Stimulated activated naive B cell treated with anti-CD40 and anti-IgM and Interleukin-4, amounts not matched to agents 10 μg/mL and 1 μg/mL and 100 μg/mL, for 72 hours (primary cell): ENCODE results near the gene FSD2.

Source experiments
- ATAC-seq, 2 donors: fragments of 150-1000 bp; cut with Tn5 transposase; replicated peaks; 2 replicates each; pipeline ENCODE4 v1.10.0; 2021; ENCODE audit warnings: moderate library complexity in 1 of 2
- DNase-seq: peaks from one replicate; pipeline ENCODE4 v3.0.0; 2021
- H3K27ac Mint-ChIP-seq: one replicate; pipeline ENCODE4 v1.8.0; 2022; ENCODE audit warnings: mild to moderate bottlenecking, mixed read lengths
- H3K27me3 Mint-ChIP-seq, 2 donors: one replicate each; pipeline ENCODE4 v1.8.0; 2022; ENCODE audit warnings: mixed read lengths in 2 of 2
- H3K36me3 Mint-ChIP-seq, 2 donors: one replicate each; pipeline ENCODE4 v1.8.0; 2022; ENCODE audit warnings: mixed read lengths in 2 of 2, mild to moderate bottlenecking in 1 of 2
- H3K4me1 Mint-ChIP-seq, 2 donors: one replicate each; pipeline ENCODE4 v1.8.0; 2022; ENCODE audit warnings: mixed read lengths in 2 of 2, mild to moderate bottlenecking in 1 of 2
- H3K4me3 Mint-ChIP-seq, 2 donors: one replicate each; pipeline ENCODE4 v1.8.0; 2022; ENCODE audit warnings: mild to moderate bottlenecking in 2 of 2, mixed read lengths in 2 of 2, moderate library complexity in 1 of 2
- H3K9me3 Mint-ChIP-seq, 2 donors: one replicate each; pipeline ENCODE4 v1.8.0; 2022; ENCODE audit warnings: mixed read lengths in 2 of 2, mild to moderate bottlenecking in 1 of 2

The FSD2 gene, protein sequence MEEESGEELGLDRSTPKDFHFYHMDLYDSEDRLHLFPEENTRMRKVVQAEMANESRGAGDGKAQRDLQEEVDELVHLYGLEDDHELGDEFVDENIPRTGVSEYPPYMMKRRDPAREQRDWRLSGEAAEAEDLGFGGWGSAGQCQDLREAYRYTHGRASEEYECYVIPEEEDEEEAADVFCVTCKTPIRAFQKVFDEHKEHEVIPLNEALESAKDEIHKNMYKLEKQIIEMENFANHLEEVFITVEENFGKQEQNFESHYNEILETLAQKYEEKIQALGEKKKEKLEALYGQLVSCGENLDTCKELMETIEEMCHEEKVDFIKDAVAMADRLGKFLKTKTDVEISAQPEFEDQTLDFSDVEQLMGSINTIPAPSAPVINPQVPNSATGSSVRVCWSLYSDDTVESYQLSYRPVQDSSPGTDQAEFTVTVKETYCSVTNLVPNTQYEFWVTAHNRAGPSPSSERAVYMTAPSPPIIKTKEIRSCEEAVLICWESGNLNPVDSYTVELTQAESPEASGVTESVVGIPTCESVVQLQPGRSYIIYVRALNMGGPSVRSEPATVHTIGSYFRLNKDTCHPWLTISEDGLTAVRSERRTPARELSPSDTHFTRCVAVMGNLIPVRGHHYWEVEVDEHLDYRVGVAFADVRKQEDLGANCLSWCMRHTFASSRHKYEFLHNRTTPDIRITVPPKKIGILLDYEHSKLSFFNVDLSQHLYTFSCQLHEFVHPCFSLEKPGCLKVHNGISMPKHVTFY

DNA sequence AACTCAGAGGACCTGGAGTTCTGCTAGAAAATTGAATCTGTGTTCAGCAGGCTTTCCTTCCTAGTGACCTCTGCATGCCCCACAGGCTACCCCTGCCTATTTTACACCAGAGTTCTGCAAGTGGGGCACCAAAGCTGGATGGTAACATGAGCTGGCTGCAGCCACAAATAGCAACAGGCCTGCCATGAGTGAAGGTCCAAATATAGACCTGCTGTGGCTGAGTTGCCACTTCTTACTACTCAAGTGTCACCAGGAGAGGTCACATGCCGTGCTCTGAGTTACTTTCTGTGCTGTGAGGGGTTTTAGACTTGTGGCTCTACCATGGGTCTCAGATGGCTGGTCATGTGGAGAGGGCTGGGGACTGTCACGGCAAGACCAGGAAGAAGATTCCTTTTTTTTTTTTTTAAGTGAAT, at the start of gene FSD2:
TSS of gene FSD2 (minus strand) at position 76 of the 413 bp plus-strand sequence. CDS start 18,679 bp downstream, outside the sequence.
- peaks cover 50 to 67% of the 10 kb centered on the region in 2 donors for H3K4me1 Mint-ChIP-seq
- no peaks in the 10 kb centered on the region for H3K27me3 Mint-ChIP-seq
- DNase-seq, result peak; percentile 82
- peak within 1 kb of the TSS; percentile 71 to 73 for H3K4me3 Mint-ChIP-seq
- H3K27ac Mint-ChIP-seq, result peak within 1 kb of the TSS; percentile 95
- peaks cover 0 to 4% of the 10 kb centered on the region in 2 donors for H3K9me3 Mint-ChIP-seq
- peaks cover 6 to 7% of the 10 kb centered on the region in 2 donors for H3K36me3 Mint-ChIP-seq
- peak; percentile 75 for ATAC-seq

DNA sequence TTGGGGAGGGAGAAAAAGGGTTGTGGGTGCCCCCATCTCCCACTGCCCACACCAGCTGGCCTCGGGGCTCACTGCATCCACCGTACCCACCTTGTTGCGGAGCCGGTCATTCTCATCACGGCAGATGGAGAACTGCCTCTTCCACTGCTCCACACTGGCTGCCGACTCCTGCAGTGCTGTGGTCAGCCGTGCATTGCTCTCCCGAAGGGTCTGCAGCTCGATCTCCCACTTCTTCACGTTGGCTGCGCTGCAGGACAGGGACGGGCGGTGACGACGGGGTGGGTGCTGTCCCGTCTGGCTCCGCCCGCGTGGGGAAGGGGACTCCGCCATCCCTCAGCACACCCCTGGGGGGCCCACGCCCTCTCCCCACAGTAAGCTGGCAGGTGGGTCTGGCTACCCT, 48.7 kb upstream of the FSD2 start:
- Mint-ChIP-seq H3K4me3 (no peak overlapping the region), H3K4me1 (peaks cover 20 to 54% of the 10 kb centered on the region in 2 donors), H3K9me3 (no peaks in the 10 kb centered on the region), H3K36me3 (peaks cover 66% of the 10 kb centered on the region in 2 donors), H3K27ac (no peak overlapping the region), H3K27me3 (no peaks in the 10 kb centered on the region)
- DNase-seq, result no peak
- ATAC-seq, result no peak

DNA sequence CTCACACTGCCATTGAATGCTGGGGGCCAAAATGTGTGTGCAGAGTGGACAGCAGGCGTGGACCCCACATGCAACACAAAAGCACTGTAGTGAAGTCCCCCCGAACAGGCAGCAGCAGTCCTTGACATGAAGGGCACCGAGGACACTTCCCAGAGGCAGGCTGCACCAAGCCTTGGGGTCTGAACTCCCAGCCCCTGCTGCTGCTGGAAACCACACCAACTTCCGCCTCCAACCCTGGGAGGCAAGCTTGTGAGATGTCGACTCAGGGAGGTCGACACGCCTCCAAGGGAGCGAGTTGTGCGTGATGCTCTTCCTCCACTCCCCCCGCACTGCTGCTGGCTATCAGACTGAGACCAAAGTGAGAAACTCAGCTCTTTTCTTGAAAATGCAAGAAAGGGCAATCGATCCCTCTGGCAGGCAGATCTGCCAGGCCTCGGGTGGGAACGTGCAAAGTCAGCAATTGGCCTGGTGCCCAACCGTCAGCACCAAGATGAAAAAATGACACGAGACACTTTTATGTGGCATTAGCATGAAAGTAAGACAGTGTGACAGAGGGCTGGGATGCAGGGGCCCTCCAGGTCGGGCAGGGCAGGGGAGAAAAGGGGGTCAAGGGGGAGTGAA, 47.2 kb upstream of the FSD2 start:
- no peaks in the 10 kb centered on the region for H3K9me3 Mint-ChIP-seq
- no peak for ATAC-seq
- peak overlapping the region; percentile 71 for H3K27ac Mint-ChIP-seq
- peaks cover 58 to 63% of the 10 kb centered on the region in 2 donors for H3K36me3 Mint-ChIP-seq
- peaks cover 21 to 57% of the 10 kb centered on the region in 2 donors for H3K4me1 Mint-ChIP-seq
- peak overlapping the region in 1 of 2 donors; percentile 39 for H3K4me3 Mint-ChIP-seq
- no peaks in the 10 kb centered on the region for H3K27me3 Mint-ChIP-seq
- no peak for DNase-seq

DNA sequence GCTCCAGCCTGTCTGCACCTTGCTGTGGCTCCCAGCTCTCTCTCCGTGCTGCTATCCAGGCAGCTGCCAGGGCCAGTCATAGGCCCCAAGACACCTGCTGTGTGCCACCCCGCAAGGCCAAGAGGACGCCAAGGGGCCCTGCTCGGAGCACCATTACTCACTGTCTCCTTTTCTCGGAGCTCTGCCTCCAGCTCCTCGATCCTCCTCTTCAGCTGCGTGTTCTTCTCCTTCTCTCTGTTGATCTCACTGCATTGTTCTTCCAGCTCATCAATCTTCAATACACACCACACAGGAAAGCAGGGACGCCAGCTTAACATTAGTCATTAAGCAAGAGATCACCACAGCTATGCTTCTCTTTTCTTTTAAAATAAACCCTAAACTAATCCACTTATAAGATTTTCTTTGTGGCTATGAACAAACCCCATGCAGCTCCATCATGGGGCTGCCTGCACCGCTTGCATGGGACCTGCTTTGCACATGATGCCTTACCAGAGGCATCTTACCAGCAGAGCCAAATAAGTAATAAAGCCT, 46.2 kb upstream of the FSD2 start:
- peaks cover 21 to 57% of the 10 kb centered on the region in 2 donors for H3K4me1 Mint-ChIP-seq
- no peak for ATAC-seq

DNA sequence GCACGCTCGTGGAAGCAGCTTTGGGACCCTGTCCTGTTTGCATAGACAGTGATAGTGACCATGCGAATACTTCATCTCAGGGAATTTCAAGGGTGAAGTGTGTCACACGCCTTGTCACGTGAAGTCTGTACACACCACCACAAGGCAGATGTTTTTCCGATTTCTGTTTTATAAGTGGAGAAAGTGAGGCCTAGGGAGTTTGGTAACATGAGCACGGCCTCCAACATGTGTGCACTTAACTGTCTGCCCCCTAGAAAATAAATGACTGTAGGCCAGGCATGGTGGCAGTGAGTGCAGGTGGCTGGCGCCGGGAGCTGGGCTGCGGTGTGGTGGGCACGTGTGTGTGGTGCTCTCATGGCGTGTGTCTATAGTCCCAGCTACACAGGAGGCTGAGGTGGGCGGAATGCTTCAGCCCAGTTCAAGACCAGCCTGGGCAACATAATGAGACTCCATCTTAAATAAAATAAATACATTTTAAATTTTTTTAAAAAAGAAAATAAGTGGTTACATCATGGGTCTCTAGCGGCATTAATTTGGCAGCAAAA, 45.5 kb upstream of the FSD2 start:
- Mint-ChIP-seq H3K27me3 (no peaks in the 10 kb centered on the region), H3K4me3 (no peak overlapping the region), H3K27ac (no peak overlapping the region), H3K36me3 (peaks cover 71 to 77% of the 10 kb centered on the region in 2 donors), H3K9me3 (no peaks in the 10 kb centered on the region), H3K4me1 (peaks cover 18 to 57% of the 10 kb centered on the region in 2 donors)
- DNase-seq (no peak), ATAC-seq (no peak)

More for the DNA sequence above, 46.2 kb upstream of the FSD2 start:
- no peak overlapping the region for H3K4me3 Mint-ChIP-seq
- peaks cover 67 to 73% of the 10 kb centered on the region in 2 donors for H3K36me3 Mint-ChIP-seq
- no peaks in the 10 kb centered on the region for H3K9me3 Mint-ChIP-seq
- DNase-seq, result no peak
- no peaks in the 10 kb centered on the region for H3K27me3 Mint-ChIP-seq
- H3K27ac Mint-ChIP-seq, result no peak overlapping the region

DNA sequence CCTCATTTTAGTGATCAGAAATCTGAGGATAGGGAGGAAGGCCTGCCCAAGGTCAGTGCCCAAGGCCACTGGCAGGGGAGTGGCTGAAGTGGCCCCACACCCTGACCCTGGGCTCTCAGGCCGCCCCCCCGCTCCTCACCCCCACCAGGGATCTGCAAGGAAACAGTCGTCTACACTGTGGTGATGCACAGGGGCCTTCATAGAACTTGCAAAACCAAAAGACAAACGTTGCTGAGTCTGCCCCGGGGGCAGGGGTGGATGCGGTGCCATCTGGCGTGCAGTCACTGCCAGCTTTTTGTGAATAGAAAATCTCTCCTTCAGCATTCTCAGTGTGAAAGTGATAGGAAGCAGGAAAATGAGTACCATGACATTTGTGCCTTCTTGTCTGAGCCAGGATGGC, 44.9 kb upstream of the FSD2 start:
- Mint-ChIP-seq H3K27ac (no peak overlapping the region), H3K9me3 (no peaks in the 10 kb centered on the region), H3K27me3 (no peaks in the 10 kb centered on the region), H3K4me1 (peaks cover 22 to 56% of the 10 kb centered on the region in 2 donors), H3K4me3 (no peak overlapping the region), H3K36me3 (peaks cover 72 to 80% of the 10 kb centered on the region in 2 donors)
- ATAC-seq (no peak), DNase-seq (no peak)

DNA sequence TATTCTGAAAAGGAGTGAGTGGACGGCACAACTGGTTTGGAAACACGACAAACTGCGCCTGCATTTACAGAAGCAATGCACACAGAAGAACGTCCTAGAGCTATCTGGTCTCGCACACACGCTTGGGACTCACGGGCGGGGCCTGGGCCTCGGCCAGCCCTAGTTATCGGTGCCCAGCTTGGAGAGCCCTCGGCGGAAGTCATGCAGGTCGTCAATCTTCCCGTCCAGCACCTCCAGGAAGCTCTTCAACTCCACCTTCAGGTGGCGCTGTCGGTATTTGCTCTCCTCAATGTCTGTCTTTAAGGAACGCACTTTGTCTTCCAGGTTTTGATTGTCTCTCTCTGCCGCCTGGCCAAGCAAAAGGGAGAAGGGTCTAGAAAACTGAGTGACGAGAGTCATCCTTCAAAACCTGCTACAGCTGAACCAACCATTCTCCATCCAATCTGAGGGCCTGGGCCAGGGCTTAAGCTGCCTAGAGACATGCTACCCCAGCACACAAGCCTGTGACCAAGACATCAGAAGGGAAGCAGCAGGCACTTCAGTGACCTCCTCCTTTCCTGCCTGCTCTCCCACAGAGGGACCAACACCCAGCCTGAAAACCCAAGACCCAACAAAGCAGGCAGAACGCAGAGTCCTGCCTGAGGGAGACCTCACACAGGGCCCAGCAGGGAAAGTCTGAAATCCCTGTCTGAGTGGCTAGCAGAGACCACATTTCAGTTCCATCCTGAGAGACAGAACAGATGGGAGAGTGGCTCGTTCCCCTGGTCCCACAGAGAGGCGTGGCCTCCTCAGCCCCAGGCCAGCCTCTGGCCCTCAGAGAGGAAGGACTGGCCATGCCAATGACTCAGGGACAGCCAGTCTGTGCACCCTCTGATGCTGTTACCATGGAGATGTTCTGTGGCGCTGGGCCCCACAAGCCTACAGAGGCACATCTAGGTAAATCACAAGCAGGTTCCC, 44.0 kb upstream of the FSD2 start:
- DNase-seq, result peak; percentile 34
- peak overlapping the region; percentile 72 for H3K27ac Mint-ChIP-seq
- ATAC-seq, result peak; percentile 45 to 55
- no peak overlapping the region for H3K4me3 Mint-ChIP-seq
- H3K4me1 Mint-ChIP-seq, result peaks cover 26 to 64% of the 10 kb centered on the region in 2 donors
- no peaks in the 10 kb centered on the region for H3K27me3 Mint-ChIP-seq
- H3K9me3 Mint-ChIP-seq, result no peaks in the 10 kb centered on the region
- peaks cover 68 to 76% of the 10 kb centered on the region in 2 donors for H3K36me3 Mint-ChIP-seq

DNA sequence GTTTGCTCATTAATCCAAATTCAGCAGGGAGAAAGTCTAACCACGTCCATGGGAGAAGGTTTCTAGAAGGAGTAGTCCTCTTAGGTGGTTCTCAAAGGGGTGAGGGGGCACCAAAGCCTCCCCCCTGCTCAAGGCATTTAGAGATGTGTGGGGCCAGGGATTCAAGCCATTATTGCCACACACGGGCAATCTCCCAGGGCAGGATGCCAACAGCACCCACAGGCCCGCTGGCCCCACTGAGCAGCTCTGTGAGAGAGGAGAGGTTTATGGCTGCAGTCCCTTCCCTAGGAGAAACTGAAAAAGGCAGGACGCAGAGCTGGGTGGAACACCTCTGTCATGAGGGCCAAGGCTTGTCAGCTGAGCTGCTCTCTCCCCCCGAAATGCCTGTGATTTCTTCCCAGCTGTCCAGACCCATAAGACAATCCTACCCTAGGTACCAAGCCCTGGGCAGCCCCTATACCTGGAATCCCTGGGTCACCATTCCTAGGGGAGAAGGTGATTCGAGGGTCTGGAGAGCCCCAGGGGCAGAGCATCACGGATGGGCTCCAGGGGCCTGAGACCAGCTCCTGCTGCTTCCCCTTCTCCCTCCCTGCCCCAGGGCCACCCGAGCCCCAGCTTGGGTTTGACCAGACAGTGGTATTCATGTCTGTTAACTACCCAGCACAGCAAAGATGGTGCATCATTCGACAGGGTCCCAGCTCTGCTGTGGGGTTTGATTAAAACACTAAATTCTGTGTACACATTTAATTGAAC, 42.5 kb upstream of the FSD2 start:
- no peak overlapping the region for H3K27ac Mint-ChIP-seq
- DNase-seq (no peak), ATAC-seq (no peak)
- H3K36me3 Mint-ChIP-seq, result peaks cover 65 to 73% of the 10 kb centered on the region in 2 donors
- H3K27me3 Mint-ChIP-seq, result no peaks in the 10 kb centered on the region
- no peaks in the 10 kb centered on the region for H3K9me3 Mint-ChIP-seq
- H3K4me3 Mint-ChIP-seq, result no peak overlapping the region
- H3K4me1 Mint-ChIP-seq, result peaks cover 34 to 67% of the 10 kb centered on the region in 2 donors

DNA sequence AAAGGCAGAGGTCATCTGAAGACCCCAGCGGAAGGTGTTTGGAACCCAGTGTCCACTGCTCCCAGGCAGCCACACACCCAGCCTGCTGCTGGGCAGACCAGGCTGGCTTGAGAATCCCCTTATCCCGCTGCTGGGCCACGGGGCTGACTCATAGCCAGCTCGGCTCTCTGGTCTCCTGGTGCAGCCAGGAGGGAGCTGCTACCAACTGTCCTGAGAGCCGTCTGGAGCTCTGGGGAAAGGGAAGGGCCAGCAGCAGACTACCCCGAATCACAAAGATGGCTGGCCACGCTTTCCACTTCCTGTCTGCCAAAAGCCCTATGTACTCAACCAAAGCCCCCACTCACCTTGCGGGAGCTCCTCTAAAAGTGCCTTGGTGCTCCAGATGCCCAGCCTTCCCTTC, 41.8 kb upstream of the FSD2 start:
- peak overlapping the region; percentile 68 for H3K27ac Mint-ChIP-seq
- no peaks in the 10 kb centered on the region for H3K9me3 Mint-ChIP-seq
- peaks cover 60 to 69% of the 10 kb centered on the region in 2 donors for H3K36me3 Mint-ChIP-seq
- H3K4me1 Mint-ChIP-seq, result peaks cover 35 to 63% of the 10 kb centered on the region in 2 donors
- no peak for ATAC-seq
- no peaks in the 10 kb centered on the region for H3K27me3 Mint-ChIP-seq
- DNase-seq, result no peak
- H3K4me3 Mint-ChIP-seq, result no peak overlapping the region

DNA sequence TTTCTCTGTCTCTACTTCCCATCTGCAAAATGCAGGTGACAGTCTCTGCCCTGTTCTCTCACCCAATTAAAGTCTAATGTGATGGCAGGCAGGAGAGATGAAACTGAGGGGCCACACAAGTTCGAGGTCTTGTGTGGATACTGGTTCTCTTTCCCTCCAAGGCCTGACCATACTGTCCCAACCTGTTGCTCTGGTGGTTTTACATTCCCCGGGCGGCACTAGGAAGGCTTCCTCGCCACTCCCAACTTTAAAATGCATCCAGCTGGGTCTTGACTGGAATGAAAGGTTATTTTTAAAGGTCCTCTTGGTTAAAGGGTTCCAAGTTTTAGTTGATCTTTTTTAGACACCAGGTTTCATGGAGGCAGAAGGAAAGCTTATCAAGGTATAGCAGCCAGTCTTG, 40.8 kb upstream of the FSD2 start:
- Mint-ChIP-seq H3K27me3 (no peaks in the 10 kb centered on the region), H3K36me3 (peaks cover 56 to 69% of the 10 kb centered on the region in 2 donors), H3K4me1 (peaks cover 36 to 60% of the 10 kb centered on the region in 2 donors), H3K9me3 (no peaks in the 10 kb centered on the region), H3K27ac (peak overlapping the region; percentile 62), H3K4me3 (no peak overlapping the region)
- ATAC-seq (no peak), DNase-seq (no peak)

DNA sequence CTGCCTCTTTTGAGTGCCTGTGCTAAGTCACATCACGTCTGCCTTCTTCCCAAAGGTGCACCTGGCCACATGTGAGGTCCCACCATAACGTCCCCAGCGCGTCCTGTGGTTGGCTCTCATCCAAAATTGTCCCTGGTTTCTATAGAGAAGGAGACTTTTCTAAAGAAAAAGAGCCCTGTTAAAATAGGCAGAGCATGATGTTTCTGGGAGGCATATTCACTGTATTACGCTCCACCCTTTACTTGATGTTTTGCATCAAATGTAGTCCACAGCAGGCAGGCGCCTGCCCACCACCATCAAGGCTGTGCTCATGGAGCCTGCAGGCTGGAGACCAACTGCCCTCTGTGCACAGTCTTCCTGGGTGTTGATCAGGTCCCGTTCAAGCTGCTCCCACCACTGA, 39.8 kb upstream of the FSD2 start:
- peaks cover 51 to 63% of the 10 kb centered on the region in 2 donors for H3K36me3 Mint-ChIP-seq
- H3K9me3 Mint-ChIP-seq, result no peaks in the 10 kb centered on the region
- peaks cover 36 to 54% of the 10 kb centered on the region in 2 donors for H3K4me1 Mint-ChIP-seq
- DNase-seq (no peak), ATAC-seq (no peak)
- H3K4me3 Mint-ChIP-seq, result no peak overlapping the region
- peak overlapping the region; percentile 37 for H3K27ac Mint-ChIP-seq
- no peaks in the 10 kb centered on the region for H3K27me3 Mint-ChIP-seq

DNA sequence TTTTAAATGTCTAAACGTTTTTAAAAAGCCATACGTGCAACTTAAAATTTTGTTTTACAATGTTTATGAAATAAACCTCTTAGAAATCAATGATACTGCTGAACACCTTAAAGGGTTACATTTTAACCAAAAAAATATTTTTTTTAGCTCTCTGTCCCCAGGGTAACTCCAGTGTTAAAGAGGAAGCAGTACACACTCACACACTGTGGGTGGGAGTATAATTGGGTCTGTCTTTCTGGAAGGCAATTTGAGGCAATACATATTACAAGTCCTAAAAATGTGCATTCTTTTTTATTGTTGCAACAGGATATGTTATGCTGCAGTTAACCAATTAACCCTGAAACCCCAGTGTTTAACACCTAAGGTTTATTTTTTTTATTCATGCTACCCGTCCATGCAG, 37.7 kb upstream of the FSD2 start:
- ATAC-seq (peak; percentile 46 to 51), DNase-seq (no peak)
- H3K27ac Mint-ChIP-seq, result peak overlapping the region; percentile 51
- no peaks in the 10 kb centered on the region for H3K27me3 Mint-ChIP-seq
- H3K4me1 Mint-ChIP-seq, result peaks cover 26 to 40% of the 10 kb centered on the region in 2 donors
- peak overlapping the region in 1 of 2 donors; percentile 69 for H3K4me3 Mint-ChIP-seq
- no peaks in the 10 kb centered on the region for H3K9me3 Mint-ChIP-seq
- H3K36me3 Mint-ChIP-seq, result peaks cover 48 to 65% of the 10 kb centered on the region in 2 donors
